HG03521 (cell line): ENCODE data around the gene OSBPL9.

ENCODE experiments used
- ATAC-seq: cut with Tn5 transposase; IDR thresholded peaks from one replicate; pipeline ENCODE4 v1.9.1; 2021; ENCODE audit warnings: mild to moderate bottlenecking, moderate library complexity; ENCODE audit not compliant: unreplicated experiment

OSBPL9 gene

DNA sequence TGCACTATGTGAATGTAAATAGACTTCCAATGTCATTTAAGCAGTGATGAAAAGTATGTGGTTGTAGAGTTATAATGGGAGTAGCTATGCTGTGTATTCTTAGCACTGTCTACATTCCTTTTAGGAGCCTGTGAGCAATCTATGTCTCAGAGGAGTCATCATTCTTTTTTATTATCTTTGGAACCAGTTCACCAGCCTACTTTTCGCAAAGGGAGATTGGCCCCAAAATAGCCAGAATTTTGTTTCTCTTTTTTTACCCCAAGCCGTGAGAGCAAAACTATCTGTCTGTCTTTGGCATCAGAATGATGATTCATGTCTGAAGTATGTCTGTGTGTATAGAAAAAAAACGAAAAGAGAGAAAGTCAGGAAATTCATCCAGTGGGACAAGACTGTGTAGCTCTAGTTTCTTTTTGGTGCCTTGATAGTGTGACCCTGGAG, 44.2 kb downstream of the OSBPL9 start:
- ATAC-seq = no peak

- ATAC-seq = no peak
Measured at GRCh38 chr1:51663105-51663504, 46.2 kb downstream of the OSBPL9 start.

DNA sequence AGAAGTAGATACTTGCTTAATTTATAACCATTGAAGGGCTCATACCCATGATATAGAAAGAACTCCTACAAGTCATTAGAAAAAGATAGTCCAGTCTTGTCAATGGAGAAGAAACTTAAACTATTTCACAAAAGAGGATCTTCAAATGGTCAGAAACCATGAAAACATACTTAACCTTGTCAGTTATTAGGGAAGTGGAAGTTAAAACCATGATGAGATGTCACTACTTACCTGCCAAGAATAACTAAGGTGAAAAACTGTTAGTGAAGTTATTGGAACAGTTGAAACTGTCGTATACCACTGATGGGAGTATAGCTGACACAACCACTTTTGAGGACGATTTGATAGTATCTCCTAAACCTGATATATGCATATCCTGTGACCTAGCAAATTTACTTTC, 46.8 kb downstream of the OSBPL9 start:
- no peak for ATAC-seq

- ATAC-seq = no peak
Measured at GRCh38 chr1:51664421-51665240, 47.7 kb downstream of the OSBPL9 start.

GRCh38 chr1:51666478-51666877, 49.6 kb downstream of the OSBPL9 start:
- ATAC-seq = no peak

GRCh38 chr1:51667561-51667960, 50.7 kb downstream of the OSBPL9 start:
- no peak for ATAC-seq

DNA sequence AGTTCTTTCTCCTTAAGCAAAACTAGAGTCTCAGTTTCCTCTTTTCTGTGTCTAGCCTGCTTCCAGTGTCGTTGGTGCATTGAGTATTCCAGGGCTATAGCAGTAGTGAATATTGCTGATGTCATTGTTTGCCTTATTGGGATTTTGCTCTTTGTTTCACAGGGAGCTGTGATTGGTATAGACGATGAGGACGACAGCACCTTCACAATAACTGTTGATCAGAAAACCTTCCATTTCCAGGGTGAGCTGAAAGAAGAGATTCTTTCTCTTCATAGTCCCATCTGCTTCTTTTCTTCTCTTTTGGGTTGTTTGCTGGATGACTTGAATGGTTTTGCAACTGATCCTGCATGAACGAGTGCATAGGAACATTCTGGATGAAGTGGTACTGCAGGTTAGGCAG, 52.4 kb downstream of the OSBPL9 start:
- ATAC-seq = no peak

DNA sequence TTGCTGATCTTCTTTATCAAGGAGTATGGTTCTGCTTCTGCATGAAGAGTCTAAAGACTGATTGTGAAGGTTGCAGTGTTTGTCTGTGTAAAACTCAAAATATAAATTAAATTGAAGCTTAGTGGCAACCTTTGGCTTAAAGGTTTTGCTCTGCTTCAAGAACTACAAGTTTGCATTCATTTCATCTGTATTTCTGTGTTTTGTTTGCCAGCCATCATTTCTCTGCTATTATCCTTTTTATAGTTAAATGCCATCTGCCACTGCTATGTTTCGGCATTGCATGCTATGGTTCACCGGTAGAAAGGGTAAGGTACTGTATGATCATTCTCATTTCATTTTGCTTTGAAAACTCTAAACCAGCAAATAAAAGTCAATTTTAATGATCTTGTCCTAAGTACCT, 52.9 kb downstream of the OSBPL9 start:
- ATAC-seq = no peak

- no peak for ATAC-seq
Measured at GRCh38 chr1:51671527-51672325, 54.8 kb downstream of the OSBPL9 start.

DNA sequence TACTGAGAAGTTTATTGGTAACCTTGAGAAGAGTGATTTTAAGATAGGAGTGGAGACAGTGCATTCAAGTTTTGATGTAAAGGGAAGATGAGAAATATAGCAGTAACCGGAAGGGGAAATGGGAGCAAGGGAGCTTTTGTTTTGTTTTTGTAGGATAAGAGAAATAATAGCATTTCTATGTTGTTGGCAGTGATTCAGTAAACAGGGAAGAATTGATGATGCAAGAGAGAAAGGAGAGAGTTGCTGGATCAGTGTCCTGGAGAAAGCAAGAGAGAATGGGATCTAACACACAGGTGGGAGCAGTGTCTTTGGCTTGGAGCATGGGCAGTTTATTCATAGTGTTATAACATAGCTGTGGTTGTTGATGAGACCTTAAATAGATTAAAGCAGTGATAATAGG, 56.4 kb downstream of the OSBPL9 start:
- no peak for ATAC-seq

DNA sequence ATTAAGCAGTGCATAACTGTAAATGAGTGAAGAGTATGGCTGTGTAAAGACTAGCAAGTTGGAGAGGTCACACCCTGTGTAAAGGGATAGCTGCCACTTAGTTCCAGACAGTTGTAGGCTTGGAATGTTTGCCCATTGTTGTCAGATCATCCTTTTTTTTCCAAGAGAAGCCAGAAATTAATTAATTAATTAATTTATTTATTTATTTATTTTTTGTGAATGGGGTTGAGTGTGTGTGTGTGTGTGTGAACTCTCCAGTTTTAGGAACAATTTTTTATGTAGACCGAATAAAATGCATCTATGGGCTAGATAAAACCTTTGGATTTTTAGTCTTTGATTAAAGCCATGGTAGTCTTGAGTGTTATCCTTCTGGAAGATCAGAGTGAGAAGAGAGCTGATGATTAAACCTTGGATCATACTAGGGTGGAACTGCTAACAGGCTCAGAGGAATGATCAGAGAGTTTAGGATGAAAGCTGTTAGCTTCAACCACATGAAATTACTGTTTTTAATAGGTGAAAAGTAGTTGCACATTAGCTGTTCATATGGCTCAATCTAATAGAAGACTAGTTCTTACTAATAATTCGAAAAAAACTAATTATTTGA, 58.4 kb downstream of the OSBPL9 start:
- no peak for ATAC-seq

GRCh38 chr1:51679435-51679834, 62.5 kb downstream of the OSBPL9 start:
- ATAC-seq = no peak

DNA sequence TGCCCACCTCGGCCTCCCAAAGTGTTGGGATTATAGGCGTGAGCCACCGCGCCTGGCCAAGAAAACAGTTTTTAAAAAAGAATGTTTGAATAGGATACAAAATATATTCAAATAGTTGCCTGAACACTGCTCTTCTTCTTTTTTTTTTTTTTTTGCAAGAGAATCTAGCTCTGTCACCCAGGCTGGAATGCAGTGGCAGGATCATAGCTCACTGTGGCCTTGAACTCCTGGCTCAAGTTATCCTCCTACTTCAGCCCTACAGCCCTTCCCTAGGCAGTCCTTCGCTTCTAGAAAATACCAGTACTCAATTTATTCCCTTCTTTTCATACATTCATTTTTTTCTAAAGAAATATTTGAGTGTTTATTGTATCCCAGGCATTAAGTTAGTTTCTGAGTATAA, 67.9 kb downstream of the OSBPL9 start:
- no peak for ATAC-seq

GRCh38 chr1:51686450-51686849, 69.6 kb downstream of the OSBPL9 start:
- no peak for ATAC-seq

DNA sequence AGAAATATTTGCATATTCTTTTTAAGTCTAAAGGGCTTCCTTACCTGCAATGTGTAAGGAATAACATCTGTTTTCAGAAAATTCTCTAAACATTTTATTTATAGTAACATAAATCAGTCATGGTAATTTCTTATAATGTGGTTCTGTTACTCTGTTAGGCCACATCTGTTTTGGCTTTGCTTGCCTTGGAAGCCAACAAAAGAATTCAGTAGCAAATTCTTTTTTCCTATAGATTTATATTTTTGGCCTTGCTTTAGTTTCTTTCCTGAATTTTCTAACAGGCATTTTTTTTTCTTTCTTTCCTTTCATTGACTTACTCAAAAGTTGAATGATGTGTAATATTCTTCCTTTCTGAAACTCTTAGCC, 72.2 kb downstream of the OSBPL9 start:
- no peak for ATAC-seq

- ATAC-seq = no peak
Measured at GRCh38 chr1:51689643-51690042, 72.8 kb downstream of the OSBPL9 start.

GRCh38 chr1:51690285-51690961, 73.5 kb downstream of the OSBPL9 start:
- no peak for ATAC-seq

DNA sequence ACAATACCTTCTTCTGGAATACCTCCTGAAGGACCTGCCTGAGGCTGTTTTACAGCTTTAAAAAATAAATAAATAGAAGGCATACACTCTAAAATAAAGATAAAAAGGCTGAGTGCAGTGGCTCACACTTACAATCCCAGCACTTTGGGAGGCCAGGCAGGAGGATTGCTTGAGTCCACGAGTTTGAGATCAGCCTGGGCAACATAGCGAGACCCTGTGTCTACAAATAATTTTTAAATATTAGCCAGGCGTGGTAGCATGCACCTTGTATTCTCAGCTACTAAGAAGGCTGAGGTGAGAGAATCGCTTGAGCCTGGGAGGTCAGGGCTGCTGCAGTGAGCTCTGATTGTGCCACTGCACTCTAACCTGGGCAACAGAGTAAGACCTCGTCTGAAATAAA, 75.0 kb downstream of the OSBPL9 start:
- ATAC-seq = no peak

DNA sequence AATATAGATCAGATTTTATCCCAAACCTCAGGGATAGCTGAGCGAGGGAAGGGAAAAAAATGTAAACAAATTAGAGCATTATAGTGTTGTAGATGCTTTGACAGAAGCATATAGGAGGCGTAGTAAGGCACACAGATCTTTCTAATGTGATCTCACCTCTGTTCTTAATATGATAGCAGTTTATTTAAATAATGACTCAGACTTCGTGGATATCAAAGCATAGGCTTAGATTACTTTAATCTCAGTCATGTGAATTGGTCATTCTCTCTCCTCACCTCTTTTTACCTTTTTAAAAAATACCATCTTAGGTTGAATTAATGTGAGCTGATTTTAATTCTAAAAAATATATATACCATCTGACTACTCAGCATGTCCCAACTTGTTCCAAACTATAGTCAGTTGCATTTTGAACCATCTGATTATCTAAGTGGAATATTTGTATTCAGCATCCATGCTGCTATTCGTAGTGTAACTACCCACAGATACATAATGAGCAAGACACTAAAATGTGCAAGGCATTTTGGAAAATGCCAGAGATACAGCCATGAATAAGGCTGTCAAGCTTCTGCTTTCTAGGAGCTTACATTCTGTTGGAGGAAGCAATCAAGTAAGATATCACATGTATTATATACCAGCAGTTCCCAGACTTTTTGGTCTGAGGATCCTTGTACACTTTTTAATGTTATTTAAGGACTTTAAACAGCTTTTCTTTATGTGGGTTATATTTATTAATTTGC, 76.7 kb downstream of the OSBPL9 start:
- ATAC-seq = no peak

- ATAC-seq = no peak
Measured at GRCh38 chr1:51697166-51697565, 80.3 kb downstream of the OSBPL9 start.

- ATAC-seq = no peak
Measured at GRCh38 chr1:51699391-51699790, 82.5 kb downstream of the OSBPL9 start.
